ENCODE data around the gene PFN1. TPM values are rescaled to one million over a fixed set of nuclear protein-coding genes. Genes with fewer than 3 reads are reported as not detected.
A peak's percentile ranks its signal among the peaks of the same experiment; 100 is the strongest.

PFN1 gene
- total RNA-seq, 2 donors from 2014 or later: 1,929 to 1,966 TPM

DNA sequence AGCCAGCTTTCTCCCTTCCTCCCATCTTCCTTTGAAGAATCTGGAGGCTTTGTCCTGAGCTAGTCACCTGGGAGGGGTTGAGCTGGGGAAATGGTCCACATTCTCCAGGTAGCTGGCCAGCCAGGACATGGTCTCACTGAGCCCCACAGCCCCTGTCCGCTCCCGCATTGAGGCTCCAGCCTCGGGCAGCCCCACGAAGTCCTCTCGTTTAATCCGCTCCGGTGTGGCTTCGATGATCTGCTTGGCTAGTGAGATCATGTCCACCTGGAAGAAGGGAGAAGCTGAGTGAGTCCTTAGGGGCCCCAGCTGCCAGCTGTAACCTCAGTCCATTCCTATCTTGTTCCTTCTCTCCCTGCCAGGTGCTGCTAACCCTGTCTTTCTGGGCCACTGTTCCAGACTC, 21.9 kb upstream of the PFN1 start:
- DNase-seq (ENCODE audit: low spot score in 2 of 2): no peak
- peak overlapping the region in 1 of 2 donors; percentile 93 for H3K27ac Mint-ChIP-seq
- no peak for ATAC-seq
- peaks cover 15 to 22% of the 10 kb centered on the region in 2 donors for H3K36me3 Mint-ChIP-seq
- H3K9me3 Mint-ChIP-seq: no peaks in the 10 kb centered on the region

DNA sequence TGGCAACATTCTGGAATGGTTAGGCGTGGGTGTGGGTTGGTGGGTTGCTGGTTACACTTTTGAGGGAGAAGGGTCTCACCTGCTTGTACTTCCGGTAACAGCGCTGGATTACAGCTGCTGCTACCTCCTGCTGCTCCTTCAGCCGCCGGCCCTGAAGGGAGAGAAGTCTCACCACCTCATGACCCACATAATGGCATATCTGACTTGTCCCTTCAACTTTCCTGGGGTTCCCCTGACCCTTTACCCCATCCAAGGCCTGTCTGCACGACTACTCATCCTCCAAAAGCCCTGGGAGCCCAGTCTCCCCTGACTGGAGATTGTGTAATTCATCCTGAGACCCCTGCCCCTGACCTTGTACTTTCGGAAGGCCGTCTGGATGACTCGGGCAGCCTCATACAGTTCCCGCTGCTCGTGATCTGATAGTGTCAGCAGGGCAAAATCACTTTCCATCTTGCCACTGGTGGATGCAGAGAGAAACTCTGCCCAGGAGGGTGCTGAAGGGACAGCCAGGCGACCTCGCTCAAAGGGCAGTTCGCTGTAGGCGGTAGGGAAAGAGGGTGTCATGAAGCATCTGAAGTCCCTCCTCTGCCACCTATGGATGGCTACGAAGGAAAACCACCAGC, 21.3 kb upstream of the PFN1 start:
- peak; percentile 29 to 79 for DNase-seq (ENCODE audit: low spot score in 2 of 2)
- Mint-ChIP-seq H3K9me3 (no peaks in the 10 kb centered on the region), H3K27ac (no peak overlapping the region), H3K36me3 (peaks cover 15 to 28% of the 10 kb centered on the region in 2 donors)
- ATAC-seq: peak in 1 of 2 donors; percentile 27

DNA sequence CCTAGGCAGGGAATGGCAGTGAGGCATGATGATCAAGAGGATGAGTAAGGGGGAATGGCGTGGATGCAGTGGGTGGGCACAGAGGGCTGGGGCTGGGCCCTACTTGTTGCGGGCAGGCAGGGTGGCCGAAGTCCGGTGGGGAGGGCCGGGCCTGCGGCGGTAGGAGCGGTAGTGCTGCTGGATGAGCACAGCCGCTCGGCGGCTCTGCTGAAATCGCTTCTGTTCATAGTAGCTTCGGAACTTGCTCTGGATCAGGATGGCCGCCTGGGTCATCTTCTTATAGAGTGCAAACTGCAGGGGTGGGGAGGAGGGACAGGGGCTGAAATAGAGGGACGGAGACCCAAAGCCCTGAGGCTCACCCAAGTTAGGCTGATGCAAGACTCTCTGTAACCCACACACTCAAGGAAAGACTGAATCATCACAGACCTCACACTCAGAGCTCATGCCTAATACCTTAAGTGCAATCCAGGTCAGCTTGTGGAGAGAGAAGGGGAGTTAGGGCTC, 20.8 kb upstream of the PFN1 start:
- ATAC-seq (peak; percentile 47 to 49), DNase-seq (ENCODE audit: low spot score in 2 of 2) (peak; percentile 54 to 77)
- Mint-ChIP-seq H3K36me3 (peaks cover 15 to 30% of the 10 kb centered on the region in 2 donors), H3K27ac (no peak overlapping the region), H3K9me3 (no peaks in the 10 kb centered on the region)

DNA sequence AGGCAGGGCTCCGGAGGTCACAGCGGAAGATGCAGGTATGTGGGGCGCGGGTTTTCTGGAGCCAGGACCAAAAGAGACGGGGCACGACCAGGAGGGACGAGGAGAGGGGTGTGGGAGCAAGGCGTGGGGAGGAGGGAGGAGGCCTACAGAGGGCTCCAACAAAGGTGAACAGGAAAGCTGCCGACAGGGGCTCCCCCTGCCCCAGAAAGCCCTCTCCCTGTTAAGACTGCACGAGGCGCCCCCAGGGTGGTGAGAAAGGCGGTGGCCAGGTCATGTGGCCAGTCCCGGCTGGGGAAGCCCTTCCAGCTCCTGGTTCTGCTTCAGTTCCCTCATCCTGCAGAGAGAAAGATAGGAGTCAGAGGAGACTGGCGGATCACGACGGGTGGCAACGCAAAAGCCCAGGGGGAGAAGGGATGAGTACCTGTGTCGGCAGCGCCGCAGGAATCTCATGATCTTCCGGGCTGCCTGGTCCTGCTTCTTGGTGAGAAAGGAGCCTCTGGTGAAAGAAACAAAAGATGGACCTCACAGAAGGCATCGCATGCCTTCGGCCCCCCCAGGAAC, 20.2 kb upstream of the PFN1 start:
- no peak overlapping the region for H3K27ac Mint-ChIP-seq
- ATAC-seq (no peak), DNase-seq (ENCODE audit: low spot score in 2 of 2) (peak; percentile 33 to 73)
- no peaks in the 10 kb centered on the region for H3K9me3 Mint-ChIP-seq
- peaks cover 15 to 30% of the 10 kb centered on the region in 2 donors for H3K36me3 Mint-ChIP-seq

DNA sequence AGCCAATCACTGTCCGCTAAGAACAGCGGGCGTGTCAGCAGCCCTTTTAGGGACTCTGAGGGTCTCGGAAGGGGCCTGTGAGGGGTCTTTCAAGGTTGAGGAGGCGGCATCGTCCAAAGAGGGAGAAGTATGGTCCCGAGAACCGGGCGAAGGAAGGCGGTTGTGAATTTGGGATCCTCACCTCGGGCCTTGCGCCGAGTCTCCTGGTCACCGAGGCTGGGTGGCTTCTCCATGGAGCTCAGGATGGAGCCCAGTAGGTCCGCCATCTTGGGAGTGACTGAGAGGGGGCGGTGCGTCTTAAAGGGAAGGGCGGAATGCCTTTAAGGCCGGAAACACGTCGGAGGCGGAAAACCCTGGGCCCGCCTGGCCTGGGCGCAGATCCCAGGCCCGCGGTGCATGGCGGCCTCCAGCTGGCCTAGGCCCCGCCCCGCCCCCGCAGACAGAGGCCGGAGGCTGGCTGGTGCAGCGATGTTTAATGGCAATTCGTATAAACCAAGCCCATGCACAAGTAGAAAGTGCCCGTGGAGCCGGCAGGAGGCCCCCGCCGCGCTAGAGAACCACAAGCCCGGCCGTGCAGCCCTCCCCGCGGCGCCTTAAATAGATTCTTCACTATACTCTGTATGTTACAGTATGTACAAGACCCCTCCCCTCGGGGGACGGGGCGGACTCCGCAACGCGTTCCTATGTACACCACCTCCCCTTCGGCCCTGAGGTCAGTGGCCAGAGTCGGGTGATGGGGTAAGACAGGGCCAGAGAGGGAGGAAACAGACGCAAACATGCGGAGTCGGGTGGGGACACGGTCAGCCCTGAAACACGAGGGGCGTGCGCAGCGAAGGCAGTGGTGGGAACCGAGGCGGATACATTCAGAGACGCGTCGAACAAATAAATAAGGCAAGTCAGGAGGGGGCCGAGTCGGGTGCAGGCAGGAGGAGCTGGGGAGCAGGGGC, 19.5 kb upstream of the PFN1 start, which contains the start of gene SPAG7:
SPAG7 (minus strand) TSS at position 279 of the 947 bp plus-strand sequence; CDS start at position 266, 13 bp downstream.
- no peak within 1 kb of the TSS for H3K27ac Mint-ChIP-seq
- peaks cover 15 to 30% of the 10 kb centered on the region in 2 donors for H3K36me3 Mint-ChIP-seq
- H3K9me3 Mint-ChIP-seq: no peaks in the 10 kb centered on the region
- ATAC-seq (peak; percentile 56 to 72), DNase-seq (ENCODE audit: low spot score in 2 of 2) (peak; percentile 95 to 96)

DNA sequence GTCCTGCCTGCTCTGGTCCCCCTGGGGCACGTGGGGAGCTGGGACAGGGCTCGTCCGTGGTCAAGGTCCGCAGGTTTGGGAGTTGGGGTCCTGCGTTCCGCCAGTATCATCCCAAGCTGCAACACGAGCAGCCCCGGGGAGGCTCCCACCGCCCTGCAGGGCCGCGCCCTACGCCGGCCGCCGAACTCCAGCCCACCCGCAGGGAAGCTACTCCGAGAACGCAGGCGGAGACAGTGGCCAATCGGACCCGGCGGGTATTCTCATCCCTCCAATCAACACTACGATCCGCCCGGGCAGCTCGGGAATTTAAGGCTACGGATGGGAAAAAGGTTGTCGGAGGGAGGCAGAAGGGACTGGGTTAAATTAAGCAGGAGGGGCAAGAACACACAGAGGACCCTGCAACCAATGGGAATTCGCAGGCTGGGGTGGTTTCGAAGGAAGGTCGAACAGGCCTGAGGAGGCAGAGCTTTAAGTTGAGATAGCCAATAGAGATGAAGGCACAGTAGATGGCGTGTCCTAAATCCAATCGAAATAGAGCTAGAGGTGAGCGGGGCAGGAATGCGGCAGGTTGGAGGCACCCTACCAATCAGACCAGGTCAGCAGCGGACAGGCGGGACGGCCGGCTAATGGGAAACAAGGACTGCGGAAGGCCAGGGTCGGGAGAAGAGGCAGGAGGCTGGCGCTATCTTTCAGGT, 18.7 kb upstream of the PFN1 start:
- DNase-seq (ENCODE audit: low spot score in 2 of 2) (peak; percentile 87 to 98), ATAC-seq (peak; percentile 78 to 87)
- Mint-ChIP-seq H3K27ac (no peak overlapping the region), H3K36me3 (peaks cover 15 to 30% of the 10 kb centered on the region in 2 donors), H3K9me3 (no peaks in the 10 kb centered on the region)

DNA sequence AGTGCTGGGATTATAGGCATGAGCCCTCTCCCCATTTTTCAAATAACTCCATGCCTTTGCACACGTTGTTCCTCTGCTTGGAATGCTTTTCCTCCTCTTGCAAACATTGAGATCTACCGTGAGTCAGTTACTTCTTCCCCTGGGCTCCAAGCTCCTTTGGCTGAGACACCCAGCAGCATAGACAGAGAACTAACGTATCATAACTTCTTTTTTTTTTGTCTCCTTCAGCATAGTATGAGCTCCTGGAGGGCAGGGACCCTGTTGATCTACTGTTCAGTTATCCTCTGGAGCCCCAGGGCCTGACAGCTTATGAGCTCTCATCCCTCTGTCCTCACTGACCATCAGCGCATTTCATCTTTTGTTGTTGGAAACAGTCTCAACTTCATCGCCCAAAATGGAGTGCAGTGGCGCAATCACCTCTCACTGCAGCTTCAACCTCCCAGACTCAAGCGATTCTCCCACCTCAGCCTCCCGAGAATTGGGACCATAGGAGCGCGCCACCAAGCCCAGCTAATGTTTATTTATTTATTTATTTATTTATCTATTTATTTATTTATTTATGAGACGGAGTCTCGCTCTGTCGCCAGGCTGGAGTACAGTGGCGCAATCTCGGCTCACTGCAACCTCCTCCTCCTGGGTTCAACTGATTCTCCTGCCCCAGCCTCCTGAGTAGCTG, 17.1 kb upstream of the PFN1 start:
- Mint-ChIP-seq H3K27ac (peak overlapping the region; percentile 32 to 56), H3K36me3 (peaks cover 9 to 22% of the 10 kb centered on the region in 2 donors), H3K9me3 (no peaks in the 10 kb centered on the region)
- DNase-seq (ENCODE audit: low spot score in 2 of 2) (no peak), ATAC-seq (no peak)

DNA sequence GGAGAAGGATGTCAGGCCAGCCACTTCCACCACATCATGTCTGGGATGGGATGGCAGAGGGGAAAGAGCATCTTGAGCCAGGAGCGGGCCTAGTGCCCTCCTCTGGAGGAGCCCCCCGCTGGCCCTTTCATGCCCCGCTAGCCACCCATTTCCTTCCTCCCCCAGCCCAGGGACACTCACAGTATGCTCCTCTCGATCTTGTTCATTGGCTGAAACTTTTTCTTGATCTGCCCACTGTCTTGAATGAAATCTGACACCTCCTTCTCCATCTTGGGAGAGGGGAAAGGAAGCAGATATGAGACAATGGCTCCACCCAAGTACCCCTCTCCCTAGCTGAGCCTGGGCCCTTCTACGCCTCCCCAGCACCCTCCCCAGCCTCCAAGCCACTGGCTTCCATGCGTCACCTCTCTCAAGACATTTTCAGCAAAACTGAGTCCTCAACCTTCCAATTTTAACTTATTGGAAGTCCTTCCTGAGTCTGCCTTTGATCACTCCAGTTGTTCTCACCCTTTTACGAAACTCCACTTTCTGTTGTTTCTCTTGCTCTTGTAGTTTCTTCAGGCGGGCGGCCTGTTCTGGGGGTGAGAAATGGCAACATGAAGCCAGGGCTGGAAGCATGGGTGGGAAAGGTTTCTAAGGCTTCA, 12.1 kb upstream of the PFN1 start:
- no peak for ATAC-seq
- peak overlapping the region in 1 of 2 donors; percentile 87 for H3K27ac Mint-ChIP-seq
- no peaks in the 10 kb centered on the region for H3K9me3 Mint-ChIP-seq
- peaks cover 0 to 9% of the 10 kb centered on the region in 2 donors for H3K36me3 Mint-ChIP-seq
- DNase-seq (ENCODE audit: low spot score in 2 of 2): no peak

DNA sequence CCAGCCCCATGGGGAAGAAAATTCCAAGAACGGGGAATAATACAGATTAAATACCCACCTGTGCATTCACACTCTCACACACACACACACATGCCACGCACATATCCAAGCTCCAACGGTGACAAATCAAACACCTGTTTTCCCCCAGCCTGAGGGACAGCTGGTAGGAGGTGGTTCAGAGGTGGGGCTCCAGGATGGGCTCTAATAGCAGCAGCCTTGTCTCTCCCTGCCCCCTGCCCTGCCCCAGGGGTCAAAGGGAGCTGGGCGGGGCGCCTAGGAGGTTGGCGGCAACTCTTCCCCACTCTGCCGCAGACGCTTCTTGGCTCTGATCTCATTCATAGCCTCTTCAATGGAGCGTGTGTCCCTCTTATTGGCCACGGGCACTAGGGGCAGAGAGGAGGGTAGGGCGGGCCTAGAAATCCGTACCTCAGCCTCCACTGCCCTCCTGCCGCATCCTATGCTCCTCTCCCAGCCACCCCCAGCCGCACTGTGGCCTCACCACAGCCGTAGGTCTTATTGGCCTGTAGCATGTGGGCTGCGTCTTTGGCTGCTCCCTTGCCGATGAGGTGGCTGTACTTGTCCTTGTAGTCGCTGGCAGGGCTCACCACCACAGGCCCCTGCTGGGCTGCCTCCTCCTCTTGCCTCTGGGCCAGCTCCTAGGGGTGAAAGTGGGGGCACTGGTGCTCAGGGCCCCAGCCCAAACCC, 11.1 kb upstream of the PFN1 start:
- ATAC-seq (peak in 1 of 2 donors; percentile 15), DNase-seq (ENCODE audit: low spot score in 2 of 2) (no peak)
- no peak overlapping the region for H3K27ac Mint-ChIP-seq
- H3K9me3 Mint-ChIP-seq: no peaks in the 10 kb centered on the region
- H3K36me3 Mint-ChIP-seq: no peaks in the 10 kb centered on the region

DNA sequence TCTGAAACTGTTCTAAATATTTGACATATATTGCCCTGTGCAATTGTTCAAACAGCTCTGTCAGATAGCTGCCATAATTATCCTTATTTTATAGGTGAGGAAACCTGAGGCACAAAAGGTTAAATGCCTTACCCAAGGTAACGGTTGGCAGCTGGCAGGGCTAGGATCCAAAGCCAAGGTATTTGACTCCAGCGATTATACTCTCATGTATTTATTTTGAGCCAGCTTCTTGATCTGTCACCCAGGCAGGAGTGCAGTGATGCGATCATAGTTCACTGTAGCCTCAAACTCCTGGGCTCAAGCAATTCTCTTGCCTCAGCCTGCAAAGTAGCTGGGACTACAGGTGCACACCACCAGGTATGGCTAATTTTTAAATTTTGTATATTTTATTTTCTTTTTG, 9.8 kb upstream of the PFN1 start:
- ATAC-seq (no peak), DNase-seq (ENCODE audit: low spot score in 2 of 2) (no peak)
- no peaks in the 10 kb centered on the region for H3K36me3 Mint-ChIP-seq
- no peak overlapping the region for H3K27ac Mint-ChIP-seq
- no peaks in the 10 kb centered on the region for H3K9me3 Mint-ChIP-seq

DNA sequence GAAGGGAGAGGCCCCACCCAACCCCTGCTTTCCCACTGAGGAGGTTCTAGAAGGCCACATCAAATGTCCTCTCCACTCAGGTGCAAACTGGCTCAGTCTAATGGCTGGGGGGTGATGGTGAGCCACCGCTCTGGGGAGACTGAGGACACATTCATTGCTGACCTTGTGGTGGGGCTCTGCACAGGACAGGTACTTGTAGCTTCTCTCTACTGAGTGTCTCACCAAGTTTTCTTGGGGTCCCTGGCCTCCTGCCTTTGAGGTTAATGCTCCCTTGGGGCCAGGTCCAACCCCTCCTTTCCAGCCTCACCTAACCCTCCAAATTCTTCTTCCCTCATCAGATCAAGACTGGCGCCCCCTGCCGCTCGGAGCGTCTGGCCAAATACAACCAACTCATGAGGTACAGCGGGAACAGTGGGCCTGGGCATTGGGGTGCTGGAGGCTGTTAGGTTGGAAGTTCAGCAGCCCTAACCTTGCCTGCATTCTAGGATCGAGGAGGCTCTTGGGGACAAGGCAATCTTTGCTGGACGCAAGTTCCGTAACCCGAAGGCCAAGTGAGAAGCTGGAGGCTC, 8.2 kb upstream of the PFN1 start:
- no peaks in the 10 kb centered on the region for H3K9me3 Mint-ChIP-seq
- H3K27ac Mint-ChIP-seq: no peak overlapping the region
- ATAC-seq (peak in 1 of 2 donors; percentile 23), DNase-seq (ENCODE audit: low spot score in 2 of 2) (no peak)
- no peaks in the 10 kb centered on the region for H3K36me3 Mint-ChIP-seq

DNA sequence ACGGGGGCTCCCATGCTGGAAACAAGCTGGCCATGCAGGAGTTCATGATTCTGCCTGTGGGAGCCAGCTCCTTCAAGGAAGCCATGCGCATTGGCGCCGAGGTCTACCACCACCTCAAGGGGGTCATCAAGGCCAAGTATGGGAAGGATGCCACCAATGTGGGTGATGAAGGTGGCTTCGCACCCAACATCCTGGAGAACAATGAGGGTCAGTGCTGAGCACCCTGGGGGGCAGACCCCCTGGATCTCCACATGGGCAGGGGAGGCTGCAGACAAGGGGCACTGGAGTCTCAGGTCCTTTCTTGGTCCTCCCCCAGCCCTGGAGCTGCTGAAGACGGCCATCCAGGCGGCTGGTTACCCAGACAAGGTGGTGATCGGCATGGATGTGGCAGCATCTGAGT, 6.8 kb upstream of the PFN1 start:
- Mint-ChIP-seq H3K36me3 (no peaks in the 10 kb centered on the region), H3K9me3 (no peaks in the 10 kb centered on the region), H3K27ac (no peak overlapping the region)
- no peak for DNase-seq (ENCODE audit: low spot score in 2 of 2)
- no peak for ATAC-seq

DNA sequence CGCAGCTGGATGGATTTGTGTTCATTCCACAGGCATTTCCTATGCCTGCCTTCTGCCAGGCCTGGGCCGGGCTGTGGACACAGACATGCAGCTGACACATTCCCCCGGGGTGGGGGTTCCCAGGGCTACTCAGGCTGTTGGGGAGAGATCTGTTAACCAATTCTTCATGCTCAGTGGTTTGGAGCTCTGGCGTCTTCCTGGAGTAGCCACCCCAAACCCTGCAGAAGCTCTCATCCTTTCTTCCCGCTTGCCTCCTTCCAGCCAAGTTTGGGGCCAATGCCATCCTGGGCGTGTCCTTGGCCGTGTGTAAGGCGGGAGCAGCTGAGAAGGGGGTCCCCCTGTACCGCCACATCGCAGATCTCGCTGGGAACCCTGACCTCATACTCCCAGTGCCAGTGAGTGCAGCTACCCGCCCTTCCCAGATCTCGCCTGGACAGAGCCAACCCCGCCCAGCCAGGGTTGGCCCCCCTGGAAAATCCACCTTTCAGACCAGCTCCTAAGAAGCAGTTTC, 5.2 kb upstream of the PFN1 start:
- H3K9me3 Mint-ChIP-seq: no peaks in the 10 kb centered on the region
- peaks cover 0 to 3% of the 10 kb centered on the region in 2 donors for H3K36me3 Mint-ChIP-seq
- no peak for ATAC-seq
- no peak overlapping the region for H3K27ac Mint-ChIP-seq
- DNase-seq (ENCODE audit: low spot score in 2 of 2): no peak

DNA sequence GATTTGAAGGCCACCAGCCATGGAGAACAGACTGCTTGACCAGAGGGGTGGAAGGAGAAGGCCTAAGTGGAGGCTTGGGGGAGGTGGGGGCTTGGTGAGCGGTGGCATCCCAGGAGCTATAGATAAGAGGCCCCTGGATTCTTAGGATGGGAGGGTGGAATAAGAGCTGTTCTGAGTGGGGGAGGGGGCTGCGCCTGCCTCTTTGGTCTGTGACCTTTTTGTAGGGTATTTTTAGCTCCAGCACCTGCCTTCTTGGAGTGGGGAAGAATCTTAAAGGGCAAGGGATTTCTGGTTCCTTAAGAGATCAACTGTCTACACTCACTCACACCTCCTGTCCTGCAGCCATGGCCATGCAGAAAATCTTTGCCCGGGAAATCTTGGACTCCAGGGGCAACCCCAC, 3.2 kb upstream of the PFN1 start:
- DNase-seq (ENCODE audit: low spot score in 2 of 2) (no peak), ATAC-seq (no peak)
- Mint-ChIP-seq H3K36me3 (peaks cover 12 to 17% of the 10 kb centered on the region in 2 donors), H3K27ac (peak overlapping the region; percentile 93 to 98), H3K9me3 (no peaks in the 10 kb centered on the region)
